ENCODE results near the gene MACROH2A2. TPM values are rescaled to one million over a fixed set of nuclear protein-coding genes. Genes with fewer than 3 reads are reported as not detected.
"Not testable (repeated sequence)": the region's sequence is repeated elsewhere in the genome, so short reads cannot be mapped to it uniquely, and the experiment has no call there.

Gene MACROH2A2
- total RNA-seq, 1 donor from 2014 or later, result 8.4 TPM

DNA sequence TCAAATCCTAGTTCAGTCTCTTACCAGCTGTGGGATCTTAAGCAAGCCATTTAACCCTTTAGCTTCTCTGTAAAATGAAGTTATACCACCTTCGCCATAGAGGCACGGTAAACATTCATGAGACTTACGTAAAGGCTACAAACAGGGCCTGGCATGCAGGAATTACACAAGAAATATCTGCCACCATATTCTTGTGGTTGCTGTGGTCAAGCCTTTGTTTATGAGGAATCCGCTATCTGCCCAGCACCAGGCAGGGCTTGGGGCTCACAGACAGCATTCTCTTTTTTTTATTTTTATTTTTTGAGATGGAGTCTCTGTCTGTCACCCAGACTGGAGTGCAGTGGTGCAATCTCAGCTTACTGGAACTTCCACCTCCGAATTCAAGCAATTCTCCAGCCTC lies 70.1 kb downstream of the MACROH2A2 start:
- Histone ChIP-seq H3K4me3 (ENCODE audit: low read length in 3 of 3) (no peak overlapping the region), H3K9me3 (ENCODE audit: control insufficient read depth in 3 of 3, low read length in 3 of 3) (no peaks in the 10 kb centered on the region), H3K9ac (ENCODE audit: low read depth in 1 of 3, low read length in 3 of 3) (no peak overlapping the region), H3K27ac (ENCODE audit: low read depth, low read length) (no peak overlapping the region), H3K27me3 (ENCODE audit: control insufficient read depth in 3 of 3, insufficient read depth in 3 of 3, low read length in 3 of 3) (no peaks in the 10 kb centered on the region), H3K36me3 (ENCODE audit: control insufficient read depth in 3 of 3, insufficient read depth in 3 of 3, low read length in 3 of 3) (peaks cover 15 to 36% (median 18%) of the 10 kb centered on the region in 3 donors), H3K4me1 (ENCODE audit: control insufficient read depth in 3 of 3, insufficient read depth in 3 of 3, low read length in 3 of 3) (peaks cover 0 to 7% (median 4%) of the 10 kb centered on the region in 3 donors)

DNA sequence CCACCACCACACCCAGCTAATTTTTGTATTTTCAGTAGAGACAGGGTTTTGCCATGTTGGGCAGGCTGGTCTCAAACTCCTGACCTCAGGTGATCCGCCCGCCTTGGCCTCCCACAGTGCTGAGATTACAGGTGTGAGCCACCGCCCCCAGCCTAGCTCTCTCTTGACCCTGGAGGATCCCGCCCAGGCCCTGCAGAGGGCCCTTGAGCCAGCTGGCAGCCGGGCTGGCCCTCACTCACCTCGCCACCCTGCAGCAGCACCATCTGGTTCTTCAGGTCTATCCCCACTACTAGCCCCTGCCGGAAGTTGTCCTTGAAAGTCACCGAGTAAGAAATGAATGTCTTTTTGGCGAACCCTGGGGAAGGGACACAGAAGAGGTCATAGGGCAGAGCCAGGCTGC lies 70.5 kb downstream of the MACROH2A2 start:
- H3K27me3 ChIP-seq (ENCODE audit: control insufficient read depth in 3 of 3, insufficient read depth in 3 of 3, low read length in 3 of 3); H3K4me3 ChIP-seq (ENCODE audit: low read length in 3 of 3); H3K9ac ChIP-seq (ENCODE audit: low read depth in 1 of 3, low read length in 3 of 3); H3K9me3 ChIP-seq (ENCODE audit: control insufficient read depth in 3 of 3, low read length in 3 of 3); H3K27ac ChIP-seq (ENCODE audit: low read depth, low read length); H3K4me1 ChIP-seq (ENCODE audit: control insufficient read depth in 3 of 3, insufficient read depth in 3 of 3, low read length in 3 of 3): not testable (repeated sequence)
- peaks cover 15 to 36% (median 18%) of the 10 kb centered on the region in 3 donors for H3K36me3 ChIP-seq (ENCODE audit: control insufficient read depth in 3 of 3, insufficient read depth in 3 of 3, low read length in 3 of 3)

DNA sequence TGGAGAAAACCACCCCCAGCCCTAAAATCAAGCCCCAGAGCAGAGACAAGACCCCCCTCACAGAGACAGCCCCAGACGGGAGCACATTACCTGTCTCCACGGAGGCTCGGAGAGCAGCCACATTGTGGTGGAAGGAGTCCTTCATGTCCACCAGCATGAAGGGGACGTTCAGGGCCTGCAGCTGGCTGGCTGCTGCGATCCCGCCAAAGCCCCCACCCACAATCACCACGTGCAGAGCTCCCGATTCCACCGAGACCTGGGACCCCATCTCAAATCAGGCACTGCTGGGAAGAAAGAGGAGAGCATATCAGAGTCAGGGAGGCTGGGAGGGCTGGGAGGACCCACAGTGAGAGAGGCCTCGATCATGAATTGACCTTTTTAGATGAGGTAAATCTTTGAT lies 71.2 kb downstream of the MACROH2A2 start:
- Histone ChIP-seq H3K9me3 (ENCODE audit: control insufficient read depth in 3 of 3, low read length in 3 of 3) (no peaks in the 10 kb centered on the region), H3K4me3 (ENCODE audit: low read length in 3 of 3) (no peak overlapping the region), H3K4me1 (ENCODE audit: control insufficient read depth in 3 of 3, insufficient read depth in 3 of 3, low read length in 3 of 3) (peaks cover 0 to 4% (median 0%) of the 10 kb centered on the region in 3 donors), H3K27ac (ENCODE audit: low read depth, low read length) (no peak overlapping the region), H3K36me3 (ENCODE audit: control insufficient read depth in 3 of 3, insufficient read depth in 3 of 3, low read length in 3 of 3) (peaks cover 15 to 35% (median 17%) of the 10 kb centered on the region in 3 donors), H3K27me3 (ENCODE audit: control insufficient read depth in 3 of 3, insufficient read depth in 3 of 3, low read length in 3 of 3) (no peaks in the 10 kb centered on the region), H3K9ac (ENCODE audit: low read depth in 1 of 3, low read length in 3 of 3) (no peak overlapping the region)

DNA sequence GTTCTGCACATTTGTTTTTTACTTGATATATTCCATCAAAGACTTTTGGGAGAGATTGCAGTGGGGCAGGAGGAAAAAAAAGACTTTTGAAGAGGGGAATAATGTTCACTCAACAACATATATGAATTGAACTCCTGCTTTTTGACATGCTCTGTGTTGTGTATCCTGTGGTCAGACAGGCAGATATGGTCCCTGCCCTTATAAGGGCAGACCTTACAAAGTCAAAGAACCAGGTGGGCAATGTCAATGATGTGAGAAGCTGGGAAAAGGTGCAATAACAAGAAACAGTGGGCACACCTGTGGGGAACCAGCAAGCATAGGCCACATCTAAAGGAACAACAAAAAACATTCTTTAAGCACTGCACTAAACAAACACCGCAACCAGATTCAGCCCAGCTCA lies 71.8 kb downstream of the MACROH2A2 start:
- H3K9ac ChIP-seq (ENCODE audit: low read depth in 1 of 3, low read length in 3 of 3), result no peak overlapping the region
- peaks cover 0 to 4% (median 0%) of the 10 kb centered on the region in 3 donors for H3K4me1 ChIP-seq (ENCODE audit: control insufficient read depth in 3 of 3, insufficient read depth in 3 of 3, low read length in 3 of 3)
- no peaks in the 10 kb centered on the region for H3K27me3 ChIP-seq (ENCODE audit: control insufficient read depth in 3 of 3, insufficient read depth in 3 of 3, low read length in 3 of 3)
- no peak overlapping the region for H3K4me3 ChIP-seq (ENCODE audit: low read length in 3 of 3)
- peaks cover 15 to 29% (median 15%) of the 10 kb centered on the region in 3 donors for H3K36me3 ChIP-seq (ENCODE audit: control insufficient read depth in 3 of 3, insufficient read depth in 3 of 3, low read length in 3 of 3)
- H3K9me3 ChIP-seq (ENCODE audit: control insufficient read depth in 3 of 3, low read length in 3 of 3), result no peaks in the 10 kb centered on the region
- H3K27ac ChIP-seq (ENCODE audit: low read depth, low read length), result no peak overlapping the region

DNA sequence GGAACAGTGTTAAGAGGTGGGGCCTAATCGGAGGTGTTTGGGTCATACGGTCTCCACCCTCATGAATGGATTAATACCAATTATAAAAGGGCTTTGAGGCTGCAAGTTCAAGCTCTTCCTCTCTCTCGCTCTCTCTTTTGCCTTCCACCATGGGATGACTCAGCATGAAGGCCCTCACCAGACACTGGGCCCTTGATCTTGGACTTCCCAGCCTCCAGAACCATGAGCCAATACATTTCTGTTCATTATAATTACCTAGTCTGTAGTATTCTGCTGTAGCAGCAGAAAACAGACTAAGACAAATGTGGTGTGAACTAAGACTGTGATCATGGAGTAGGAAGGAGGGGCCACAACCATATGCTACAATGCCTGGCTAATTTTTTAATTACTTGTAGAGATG lies 72.3 kb downstream of the MACROH2A2 start:
- no peak overlapping the region for H3K27ac ChIP-seq (ENCODE audit: low read depth, low read length)
- no peak overlapping the region for H3K9ac ChIP-seq (ENCODE audit: low read depth in 1 of 3, low read length in 3 of 3)
- no peaks in the 10 kb centered on the region for H3K9me3 ChIP-seq (ENCODE audit: control insufficient read depth in 3 of 3, low read length in 3 of 3)
- H3K4me3 ChIP-seq (ENCODE audit: low read length in 3 of 3), result no peak overlapping the region
- H3K36me3 ChIP-seq (ENCODE audit: control insufficient read depth in 3 of 3, insufficient read depth in 3 of 3, low read length in 3 of 3), result peaks cover 14 to 24% (median 15%) of the 10 kb centered on the region in 3 donors
- no peaks in the 10 kb centered on the region for H3K4me1 ChIP-seq (ENCODE audit: control insufficient read depth in 3 of 3, insufficient read depth in 3 of 3, low read length in 3 of 3)
- H3K27me3 ChIP-seq (ENCODE audit: control insufficient read depth in 3 of 3, insufficient read depth in 3 of 3, low read length in 3 of 3), result no peaks in the 10 kb centered on the region

DNA sequence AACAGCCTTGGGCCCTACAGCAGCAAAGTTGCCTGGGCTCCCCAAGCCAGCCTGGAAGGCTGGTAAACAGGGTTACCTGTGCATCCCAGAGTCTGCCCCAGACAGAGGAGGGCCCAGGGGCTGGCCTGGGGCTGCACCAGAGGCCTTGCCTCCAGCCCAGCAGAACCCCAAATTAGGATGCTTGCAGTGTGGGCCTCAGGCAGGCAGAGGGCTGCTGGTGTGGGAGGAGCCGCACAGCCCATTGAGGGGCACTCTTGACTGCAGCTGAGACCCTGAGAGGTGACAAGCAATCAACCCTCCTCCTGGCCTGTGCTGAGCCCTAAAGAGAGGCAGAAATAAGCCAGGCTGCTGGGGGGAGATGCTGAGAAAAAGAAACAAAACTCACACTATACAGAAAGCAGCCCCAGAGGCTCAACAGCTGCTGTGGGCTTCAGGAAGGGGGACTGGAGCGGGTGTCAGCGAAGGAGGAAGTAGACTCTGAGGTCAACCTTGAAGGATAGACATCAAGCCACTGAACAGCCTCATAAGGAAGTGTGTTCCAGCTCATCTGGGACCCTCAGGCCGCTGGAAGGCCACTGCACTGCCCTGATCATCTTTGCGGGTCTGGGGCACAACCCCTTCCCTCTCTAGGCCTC lies 73.4 kb downstream of the MACROH2A2 start:
- peaks cover 8 to 15% (median 8%) of the 10 kb centered on the region in 3 donors for H3K36me3 ChIP-seq (ENCODE audit: control insufficient read depth in 3 of 3, insufficient read depth in 3 of 3, low read length in 3 of 3)
- H3K27me3 ChIP-seq (ENCODE audit: control insufficient read depth in 3 of 3, insufficient read depth in 3 of 3, low read length in 3 of 3), result no peaks in the 10 kb centered on the region
- no peak overlapping the region for H3K27ac ChIP-seq (ENCODE audit: low read depth, low read length)
- H3K4me1 ChIP-seq (ENCODE audit: control insufficient read depth in 3 of 3, insufficient read depth in 3 of 3, low read length in 3 of 3), result peaks cover 0 to 4% (median 1%) of the 10 kb centered on the region in 3 donors
- H3K4me3 ChIP-seq (ENCODE audit: low read length in 3 of 3), result no peak overlapping the region
- no peaks in the 10 kb centered on the region for H3K9me3 ChIP-seq (ENCODE audit: control insufficient read depth in 3 of 3, low read length in 3 of 3)
- H3K9ac ChIP-seq (ENCODE audit: low read depth in 1 of 3, low read length in 3 of 3), result no peak overlapping the region

DNA sequence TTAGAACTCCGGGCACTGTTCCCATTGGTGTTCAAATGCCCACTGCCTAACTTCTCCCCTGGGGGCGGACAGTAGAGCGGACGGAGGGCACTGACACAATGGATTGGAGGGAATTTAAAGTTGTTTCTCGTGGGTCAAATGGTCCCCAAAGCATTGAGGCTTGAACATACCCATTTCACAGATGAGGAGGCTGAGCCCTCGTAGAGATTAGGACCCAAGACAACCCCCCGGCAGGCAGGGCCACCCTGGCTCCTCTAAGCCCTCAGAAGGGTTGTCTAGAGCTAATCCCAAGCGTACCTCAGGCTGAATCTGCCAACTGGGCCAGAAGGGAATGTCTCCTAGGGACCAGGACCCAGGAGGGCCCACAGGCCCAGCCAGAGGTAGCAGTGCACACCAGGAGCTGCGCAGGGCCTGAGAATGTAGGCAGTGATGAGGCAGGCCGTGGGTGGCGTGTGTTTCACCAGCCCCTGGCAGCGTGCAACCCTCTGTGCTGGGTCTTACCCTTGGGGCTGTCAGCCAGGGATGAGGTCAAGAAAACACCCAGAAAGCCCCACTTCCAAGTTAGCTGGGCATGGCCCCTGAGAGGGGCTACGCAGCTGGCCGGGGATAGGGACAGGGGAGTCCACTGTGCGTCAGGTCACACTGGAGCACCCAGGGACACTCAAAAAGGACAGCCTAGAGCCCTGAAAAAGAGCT lies 74.2 kb downstream of the MACROH2A2 start:
- Histone ChIP-seq H3K9ac (ENCODE audit: low read depth in 1 of 3, low read length in 3 of 3) (no peak overlapping the region), H3K4me1 (ENCODE audit: control insufficient read depth in 3 of 3, insufficient read depth in 3 of 3, low read length in 3 of 3) (peaks cover 6 to 12% (median 10%) of the 10 kb centered on the region in 3 donors), H3K36me3 (ENCODE audit: control insufficient read depth in 3 of 3, insufficient read depth in 3 of 3, low read length in 3 of 3) (peaks cover 6 to 15% (median 8%) of the 10 kb centered on the region in 3 donors), H3K4me3 (ENCODE audit: low read length in 3 of 3) (no peak overlapping the region), H3K27me3 (ENCODE audit: control insufficient read depth in 3 of 3, insufficient read depth in 3 of 3, low read length in 3 of 3) (no peaks in the 10 kb centered on the region), H3K9me3 (ENCODE audit: control insufficient read depth in 3 of 3, low read length in 3 of 3) (no peaks in the 10 kb centered on the region), H3K27ac (ENCODE audit: low read depth, low read length) (no peak overlapping the region)

DNA sequence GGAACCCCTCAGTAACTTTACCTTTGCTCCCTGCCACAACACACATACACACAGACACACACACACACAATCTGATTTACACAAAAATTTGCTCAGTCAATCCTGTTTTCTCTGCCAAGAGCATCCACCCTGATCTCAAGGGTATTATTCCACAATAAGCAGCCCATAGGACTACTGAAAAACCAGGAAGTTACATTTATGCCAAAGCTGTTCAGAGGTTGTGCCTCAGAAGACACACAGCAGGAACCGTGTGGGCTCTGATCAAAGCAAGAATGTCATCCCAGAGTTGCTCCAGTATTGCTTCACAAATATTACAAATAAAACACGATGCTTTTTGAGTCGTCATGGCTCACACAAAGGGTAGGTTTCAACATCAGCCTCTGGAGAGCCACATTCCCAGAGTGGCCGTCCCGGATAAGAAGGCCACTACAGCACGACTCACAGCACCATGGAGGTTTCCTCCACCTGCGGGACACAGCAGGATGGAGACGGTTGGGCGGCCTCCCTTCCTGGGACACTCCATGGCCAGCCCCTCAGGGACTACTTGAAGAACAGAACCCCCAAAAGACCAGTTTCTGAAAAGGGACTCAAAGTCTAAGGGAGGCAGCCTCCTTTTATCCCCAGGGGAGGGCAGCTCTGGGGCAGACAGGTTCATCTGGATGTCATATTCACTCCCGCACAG lies 78.4 kb downstream of the MACROH2A2 start:
- Histone ChIP-seq H3K4me3 (ENCODE audit: low read length in 3 of 3) (peak overlapping the region in 2 of 3 donors; percentile 80 to 83), H3K27me3 (ENCODE audit: control insufficient read depth in 3 of 3, insufficient read depth in 3 of 3, low read length in 3 of 3) (no peaks in the 10 kb centered on the region), H3K4me1 (ENCODE audit: control insufficient read depth in 3 of 3, insufficient read depth in 3 of 3, low read length in 3 of 3) (peaks cover 26 to 41% (median 33%) of the 10 kb centered on the region in 3 donors), H3K27ac (ENCODE audit: low read depth, low read length) (peak overlapping the region; percentile 89), H3K36me3 (ENCODE audit: control insufficient read depth in 3 of 3, insufficient read depth in 3 of 3, low read length in 3 of 3) (peaks cover 0 to 2% (median 0%) of the 10 kb centered on the region in 3 donors), H3K9ac (ENCODE audit: low read depth in 1 of 3, low read length in 3 of 3) (peak overlapping the region in 2 of 3 donors; percentile 16 to 32), H3K9me3 (ENCODE audit: control insufficient read depth in 3 of 3, low read length in 3 of 3) (no peaks in the 10 kb centered on the region)

DNA sequence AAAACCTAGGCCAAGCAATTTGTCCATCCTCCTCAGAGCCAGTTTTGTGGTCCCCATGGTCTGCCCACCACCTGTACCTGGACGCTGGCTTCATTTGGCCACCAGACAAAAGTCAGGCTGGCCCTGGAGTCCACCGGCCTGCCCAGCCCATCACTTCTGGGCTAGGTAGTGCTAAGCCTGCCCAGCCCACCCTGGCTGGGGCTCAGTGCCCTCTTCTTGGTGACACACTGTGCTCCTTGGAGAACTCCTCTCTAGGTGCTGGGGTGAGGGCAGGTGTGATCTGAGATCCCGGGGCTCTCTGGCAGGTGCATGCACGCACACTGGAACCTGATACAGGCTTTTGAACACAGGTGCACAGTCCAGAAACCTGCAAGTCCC lies 78.9 kb downstream of the MACROH2A2 start:
- H3K27me3 ChIP-seq (ENCODE audit: control insufficient read depth in 3 of 3, insufficient read depth in 3 of 3, low read length in 3 of 3), result no peaks in the 10 kb centered on the region
- peaks cover 0 to 2% (median 0%) of the 10 kb centered on the region in 3 donors for H3K36me3 ChIP-seq (ENCODE audit: control insufficient read depth in 3 of 3, insufficient read depth in 3 of 3, low read length in 3 of 3)
- H3K4me3 ChIP-seq (ENCODE audit: low read length in 3 of 3), result peak overlapping the region; percentile 80 to 83 (median 82)
- peak overlapping the region in 2 of 3 donors; percentile 32 to 91 for H3K9ac ChIP-seq (ENCODE audit: low read depth in 1 of 3, low read length in 3 of 3)
- no peaks in the 10 kb centered on the region for H3K9me3 ChIP-seq (ENCODE audit: control insufficient read depth in 3 of 3, low read length in 3 of 3)
- peaks cover 31 to 46% (median 36%) of the 10 kb centered on the region in 3 donors for H3K4me1 ChIP-seq (ENCODE audit: control insufficient read depth in 3 of 3, insufficient read depth in 3 of 3, low read length in 3 of 3)
- peak overlapping the region; percentile 89 for H3K27ac ChIP-seq (ENCODE audit: low read depth, low read length)

Data from skeletal muscle tissue (tissue), 4 donors.